CD1c-positive myeloid dendritic cell (primary cell): Measurements from ENCODE around the gene PLK2.
A peak's percentile ranks its signal among the peaks of the same experiment; 100 is the strongest.

Experiments
- DNase-seq: peaks from one replicate; pipeline ENCODE4 v3.0.0-alpha.2; 2016; ENCODE audit errors: extremely low spot score

PLK2 gene

DNA sequence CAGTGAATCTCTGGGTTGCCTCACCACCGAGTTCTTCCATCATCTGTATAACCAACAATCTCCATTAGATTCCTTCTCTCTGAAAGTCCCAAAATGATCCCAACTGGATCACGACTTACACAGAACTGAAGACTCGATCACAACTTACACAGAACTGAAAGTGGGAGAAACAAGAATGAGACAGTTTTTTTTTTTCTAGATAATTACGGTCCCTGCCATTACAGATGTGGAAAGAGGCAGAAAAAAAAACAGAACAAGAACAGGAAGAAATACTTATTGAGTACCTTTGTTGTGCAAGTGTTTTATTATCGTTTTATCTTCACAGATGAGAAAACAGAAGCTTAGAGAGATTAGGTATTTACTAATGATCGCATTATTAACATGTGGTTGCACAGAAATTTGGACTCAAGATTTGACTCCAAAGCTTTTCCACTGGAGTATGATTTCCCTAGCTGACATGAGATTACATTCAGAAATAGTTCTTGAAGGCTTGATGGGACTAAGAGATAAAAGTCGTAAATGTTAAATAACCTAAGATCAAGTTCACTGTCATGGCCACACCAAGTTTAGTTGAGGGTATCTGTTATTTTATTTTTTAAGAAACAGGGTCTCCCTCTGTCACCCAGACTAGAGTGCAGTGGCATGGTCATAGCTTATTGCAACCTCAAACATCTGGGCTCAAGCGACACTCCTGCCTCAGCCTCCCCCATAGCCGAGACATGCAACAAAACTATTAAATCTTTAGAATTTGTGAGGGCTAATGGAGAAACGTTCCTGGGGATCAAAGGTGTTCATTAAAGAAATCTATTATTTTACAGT is 8.9 kb downstream of the PLK2 start:
- peak; percentile 11 for DNase-seq

DNA sequence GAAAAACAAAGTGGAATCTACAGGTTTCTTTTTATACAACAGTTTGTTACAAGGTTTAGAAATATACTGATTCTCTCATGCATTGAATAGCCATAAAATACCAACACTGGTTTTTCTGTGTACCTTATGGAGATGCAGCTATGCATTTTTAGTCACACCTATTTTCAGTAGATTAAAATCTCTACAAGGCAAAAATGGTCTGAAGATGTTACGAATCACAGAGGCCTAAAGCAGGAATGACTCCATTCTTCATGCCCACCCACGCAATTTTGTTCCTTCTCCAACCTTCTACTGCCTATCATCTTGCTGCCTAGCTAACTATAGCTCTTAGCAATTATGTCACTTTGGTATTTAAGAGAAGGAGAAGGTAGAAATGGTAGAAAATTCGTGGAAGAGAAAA is 9.9 kb downstream of the PLK2 start:
- no peak for DNase-seq

DNA sequence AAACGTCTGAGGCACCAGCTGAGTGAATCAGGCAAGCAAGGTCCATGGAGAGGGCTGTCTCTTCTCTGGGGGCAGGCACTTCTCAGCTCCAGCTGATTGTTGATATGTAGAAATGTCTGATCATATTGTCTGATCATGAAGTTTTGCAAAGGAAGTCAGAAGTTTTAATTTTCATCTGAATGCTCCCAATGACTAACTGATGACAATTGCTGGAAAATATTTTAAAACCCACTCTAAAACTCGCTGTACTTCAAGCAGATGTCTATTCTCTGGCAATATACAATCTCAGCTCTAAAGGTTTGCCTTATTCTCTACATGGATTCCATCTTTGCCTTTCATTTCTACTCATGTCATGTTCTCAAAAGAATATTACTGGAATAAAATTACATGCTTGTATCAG is 12.7 kb downstream of the PLK2 start:
- no peak for DNase-seq

DNA sequence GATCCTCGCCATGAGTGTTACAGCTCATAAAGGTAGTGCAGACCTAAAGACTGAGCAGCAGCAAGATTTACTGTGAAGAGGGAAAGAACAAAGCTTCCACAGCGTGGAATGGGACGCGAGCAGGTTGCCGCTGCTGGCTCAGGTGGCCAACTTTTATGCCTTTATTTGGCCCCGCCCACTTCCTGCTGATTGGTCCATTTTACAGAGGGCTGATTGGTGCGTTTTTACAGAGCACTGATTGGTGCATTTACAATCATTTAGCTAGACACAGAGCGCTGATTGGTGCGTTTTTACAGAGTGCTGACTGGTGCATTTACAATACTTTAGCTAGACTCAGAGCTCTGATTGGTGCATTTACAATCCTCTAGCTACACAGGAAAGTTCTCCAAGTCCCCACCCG is 13.9 kb downstream of the PLK2 start:
- DNase-seq, result no peak

DNA sequence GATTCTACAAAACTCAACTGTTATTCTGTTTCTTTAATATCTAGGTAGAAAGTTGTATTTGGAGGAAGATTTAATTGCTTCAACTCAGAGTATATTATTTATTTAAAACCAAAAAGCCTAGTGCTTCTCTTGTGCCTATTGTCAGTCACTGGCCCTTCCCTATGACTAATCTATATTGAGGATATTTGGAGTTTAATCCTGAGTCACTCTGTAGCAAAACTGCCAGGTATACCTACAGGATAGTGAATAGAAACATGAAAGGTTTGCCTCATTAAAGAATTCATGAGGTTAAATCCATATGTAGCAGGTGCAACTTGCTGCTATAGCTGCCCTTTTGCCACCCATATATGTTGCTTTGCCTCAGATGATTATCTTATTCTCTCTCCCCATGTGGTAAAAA is 15.1 kb downstream of the PLK2 start:
- DNase-seq, result no peak

DNA sequence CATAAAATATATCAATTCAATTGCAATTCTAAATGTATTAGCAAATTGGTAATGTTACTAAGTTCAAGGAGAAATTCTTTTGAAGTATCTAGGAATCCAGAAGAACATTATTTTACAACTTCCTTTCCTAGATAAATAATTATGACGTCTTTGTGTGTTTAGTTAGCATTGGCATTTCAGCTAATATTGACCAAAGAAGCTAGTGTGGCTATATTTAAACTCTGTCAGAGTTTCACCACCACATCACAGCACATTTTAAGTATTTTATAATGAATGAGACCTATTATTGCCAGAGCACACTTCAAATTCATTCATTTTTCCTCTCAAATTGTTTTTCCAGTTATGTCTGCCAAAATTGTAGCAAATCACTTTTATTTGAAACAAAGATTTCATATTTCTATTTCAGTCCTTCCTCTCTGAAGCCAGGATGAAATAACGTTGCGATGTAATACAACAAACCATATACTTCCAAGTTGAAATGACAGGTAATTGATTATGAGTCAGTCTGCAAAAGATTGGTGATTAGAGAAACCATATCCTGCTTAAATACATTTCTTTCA is 18.9 kb downstream of the PLK2 start:
- DNase-seq, result no peak

DNA sequence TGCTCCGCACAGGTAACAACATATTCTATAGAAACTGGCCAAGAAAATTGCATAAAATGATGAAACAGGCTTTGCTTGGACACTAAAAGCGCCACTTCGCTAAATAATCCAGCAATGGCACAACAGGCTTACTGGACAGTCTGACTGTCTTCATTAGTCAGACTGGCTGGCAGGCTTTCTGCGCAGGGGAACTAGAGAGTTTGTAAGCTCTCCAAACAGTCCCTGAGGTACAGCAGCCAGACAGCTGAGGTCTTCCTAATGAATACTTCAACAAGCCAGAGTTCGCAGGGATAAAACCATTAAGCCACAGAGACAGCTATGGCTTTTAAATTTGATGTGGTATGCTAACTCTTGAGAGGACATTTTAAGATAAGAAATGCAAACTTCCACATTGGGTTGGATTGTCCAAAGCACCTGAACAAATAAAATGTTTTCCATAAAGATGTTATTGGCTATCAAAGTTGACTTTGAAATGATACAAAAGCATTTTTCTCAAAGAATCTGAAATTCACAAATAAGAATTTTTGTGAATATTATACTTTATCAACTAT is 20.7 kb downstream of the PLK2 start:
- no peak for DNase-seq

DNA sequence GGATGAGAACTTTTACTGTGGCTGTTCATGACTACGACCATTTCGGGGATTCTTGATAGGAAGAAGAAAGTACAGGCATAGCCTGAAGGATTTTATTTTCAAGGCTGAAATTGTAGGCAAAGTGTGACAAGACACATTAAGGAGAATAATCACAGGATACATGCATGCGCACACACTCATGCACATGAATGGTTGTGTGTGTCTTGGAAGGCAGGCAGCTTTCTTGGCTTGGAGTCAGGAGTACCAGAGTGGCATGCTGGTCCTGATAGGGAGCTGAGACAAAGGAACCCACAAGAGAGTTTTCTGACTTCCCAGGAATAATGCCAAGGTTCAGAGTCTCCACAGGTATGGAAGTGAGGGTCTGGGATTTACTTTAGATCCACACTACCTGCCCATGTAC is 22.2 kb downstream of the PLK2 start:
- DNase-seq, result no peak

DNA sequence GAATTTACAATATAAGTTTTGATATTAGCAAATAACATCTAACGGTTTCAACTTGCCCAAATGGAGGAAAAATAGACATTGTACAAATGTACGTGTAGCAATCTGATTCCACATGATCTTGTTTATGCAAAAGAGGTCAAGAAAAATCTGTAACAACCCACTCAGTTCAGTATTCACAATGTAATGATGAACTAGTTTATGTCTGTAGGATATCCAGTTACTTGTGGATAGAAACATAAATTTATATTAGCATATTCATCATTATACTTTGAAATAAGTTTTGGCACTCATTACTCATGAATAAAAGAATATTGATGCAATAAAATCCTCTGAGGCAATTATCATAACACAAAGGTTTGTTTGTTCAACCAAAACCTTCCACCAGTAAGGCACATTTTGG is 28.1 kb downstream of the PLK2 start:
- no peak for DNase-seq

DNA sequence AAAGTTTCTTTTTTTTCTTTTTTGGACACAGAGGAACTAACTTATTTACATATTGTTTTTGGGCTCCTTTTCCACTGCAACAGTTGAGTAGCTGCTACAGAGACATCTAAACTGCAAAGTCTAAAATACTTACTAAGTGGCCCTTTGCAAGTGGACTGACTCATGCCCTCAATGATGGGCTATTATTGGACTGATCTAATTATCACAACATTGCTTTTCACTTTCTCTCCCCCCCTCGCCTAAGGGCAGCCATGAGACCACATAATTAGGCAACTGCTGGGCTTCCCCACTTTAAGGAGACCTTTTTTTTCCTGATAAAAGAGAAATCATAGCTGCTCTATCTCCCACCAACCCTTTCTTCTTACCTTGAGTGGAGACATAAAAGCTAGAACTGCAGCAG is 47.0 kb downstream of the PLK2 start:
- no peak for DNase-seq

DNA sequence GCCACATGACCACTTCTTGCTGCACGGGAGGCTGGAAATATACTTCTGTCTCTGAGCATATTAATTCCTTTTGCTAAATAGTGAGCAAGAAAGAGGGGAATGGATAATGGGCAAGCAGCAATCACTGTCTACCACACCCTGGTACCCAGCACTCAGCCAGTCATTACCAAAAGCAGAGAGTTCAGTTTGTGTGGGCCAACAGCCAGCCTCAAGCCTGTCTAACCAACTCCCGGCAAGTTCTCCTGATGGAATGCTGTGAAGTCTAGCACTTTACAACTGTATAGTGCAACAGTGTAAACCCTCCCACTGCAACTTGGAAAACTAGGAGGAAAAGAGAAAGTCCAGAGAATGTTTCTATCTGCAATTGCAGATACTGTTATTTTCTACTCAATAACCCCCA is 47.8 kb downstream of the PLK2 start:
- no peak for DNase-seq

DNA sequence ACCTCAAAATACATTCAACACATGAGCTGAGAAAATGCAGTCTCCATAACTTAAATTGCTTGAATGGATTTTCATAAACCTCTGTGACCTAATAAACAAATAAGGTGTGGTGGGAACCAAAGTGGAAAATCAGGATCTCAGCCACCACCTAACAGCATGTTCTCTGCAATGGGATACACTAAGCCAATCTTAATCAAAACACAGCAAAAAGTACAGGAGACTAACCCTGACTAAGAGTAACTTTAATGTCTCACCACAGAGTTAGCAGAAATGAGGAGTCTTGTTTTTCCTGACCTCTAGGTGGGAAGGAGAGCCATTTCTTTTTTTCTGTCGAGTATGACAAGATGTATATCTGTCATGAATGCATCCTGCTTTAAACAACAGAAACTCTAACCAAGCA is 48.5 kb downstream of the PLK2 start:
- DNase-seq, result no peak

DNA sequence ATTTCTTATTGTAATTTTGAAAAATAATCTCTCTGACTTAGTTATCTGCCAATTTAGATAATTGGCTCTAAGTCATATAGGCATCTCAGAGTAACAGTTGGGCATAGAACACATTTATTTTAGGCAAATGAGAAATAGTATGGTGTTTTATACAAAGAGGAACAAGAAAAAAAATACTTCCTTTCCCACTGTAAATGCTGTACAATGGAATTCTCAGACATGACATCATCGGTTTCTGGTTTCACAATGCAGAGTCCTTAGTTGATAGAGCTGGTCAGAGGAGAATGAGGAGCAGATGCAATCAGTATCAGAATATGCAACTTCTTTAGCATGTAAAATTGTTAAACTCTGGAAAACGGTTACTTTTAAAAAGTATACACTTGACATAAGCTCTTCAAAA is 49.4 kb downstream of the PLK2 start:
- peak; percentile 81 for DNase-seq

DNA sequence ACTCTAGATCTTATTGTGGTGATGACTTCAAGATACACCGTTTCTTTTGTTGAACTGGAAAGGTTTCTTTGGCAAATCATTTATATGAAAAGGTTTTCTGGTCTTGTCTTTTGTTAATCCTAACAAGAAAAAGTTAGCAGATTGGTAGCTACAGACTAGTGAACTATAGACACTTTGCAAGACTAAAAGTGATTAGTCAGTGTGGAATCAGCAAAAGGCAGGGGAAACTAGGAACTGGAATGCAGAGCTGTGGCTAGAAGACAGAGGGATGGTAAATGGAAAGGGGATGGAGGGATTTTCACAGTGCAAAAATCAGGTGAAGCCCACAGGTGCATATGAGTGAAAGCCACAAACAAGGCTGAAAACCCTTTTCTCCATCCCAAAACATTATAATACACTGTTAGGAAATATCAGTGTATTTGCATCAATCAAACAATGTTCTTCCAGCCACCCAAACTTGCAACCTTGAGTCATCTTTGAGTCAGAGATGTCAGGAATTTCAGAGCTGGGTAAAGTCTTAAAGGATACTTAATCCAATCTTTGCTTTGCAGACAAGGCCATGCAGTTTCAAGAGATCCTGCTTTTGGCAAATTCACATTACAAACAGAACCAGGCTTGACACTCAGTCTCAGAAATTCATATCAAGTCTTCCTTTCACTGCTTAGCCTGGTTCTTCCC is 52.7 kb downstream of the PLK2 start:
- DNase-seq, result no peak

DNA sequence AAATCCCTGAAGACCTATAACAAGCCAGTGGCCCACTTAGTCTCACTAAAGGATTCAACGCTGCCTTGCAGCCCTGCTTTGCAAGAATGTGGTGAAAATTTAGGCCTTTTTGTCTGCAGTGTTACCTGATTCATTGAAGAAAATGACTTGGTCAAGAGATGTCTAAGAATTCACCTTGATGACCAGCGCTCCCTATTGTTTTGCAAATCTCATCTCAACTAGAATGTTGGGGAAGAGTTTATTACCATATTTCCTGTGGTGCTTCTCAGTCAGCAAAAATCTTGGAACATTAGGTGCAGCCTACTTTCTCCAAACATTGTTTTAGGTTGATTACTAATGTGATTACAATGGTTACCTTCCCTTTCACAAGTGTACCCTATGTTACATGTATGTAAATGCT is 53.5 kb downstream of the PLK2 start:
- DNase-seq, result no peak

DNA sequence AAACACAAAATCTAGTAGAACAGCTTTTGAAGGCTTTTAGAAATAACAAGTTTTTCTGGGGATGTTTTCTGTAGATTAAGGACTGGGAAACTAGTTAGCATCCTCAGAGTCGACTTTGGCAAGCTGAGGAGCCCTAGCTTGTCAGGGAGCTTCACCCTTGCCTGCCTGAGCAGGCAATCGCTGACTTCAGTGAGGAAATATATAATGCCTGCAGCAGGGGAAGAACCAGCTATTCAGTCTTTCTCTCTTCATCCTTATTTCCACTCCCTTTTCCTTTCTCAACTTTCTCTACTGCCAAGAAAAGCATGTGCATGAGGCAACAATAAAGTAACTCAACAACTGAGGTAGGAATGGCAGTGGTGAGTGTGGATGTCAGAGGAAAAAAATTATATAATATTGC is 54.7 kb downstream of the PLK2 start:
- no peak for DNase-seq

DNA sequence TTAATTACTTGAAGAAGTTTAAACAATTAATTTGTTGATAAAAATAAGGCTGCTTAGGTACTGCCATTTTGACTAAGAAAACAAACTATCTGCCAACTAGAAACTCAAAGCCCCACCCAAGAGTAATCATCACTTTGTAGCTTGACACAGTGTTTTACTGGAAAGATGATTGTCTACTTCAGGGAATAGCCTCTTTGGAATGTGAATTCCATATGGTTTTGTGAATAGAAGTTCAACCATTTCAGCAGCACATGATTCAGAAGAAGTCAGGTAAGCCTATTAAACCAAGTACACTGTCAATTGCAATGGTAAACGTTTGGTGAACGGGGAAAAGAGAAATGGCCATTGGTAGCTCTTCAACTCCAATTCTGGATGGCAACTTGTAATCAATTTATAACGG is 55.2 kb downstream of the PLK2 start:
- DNase-seq, result no peak
